Kidney glomerular epithelial cell (primary cell): Measurements from ENCODE around the gene FGGY.
A peak's percentile ranks its signal among the peaks of the same experiment; 100 is the strongest.

ENCODE experiments used
- DNase-seq: peaks from one replicate; lab custom pipeline; 2025; lab: John Stamatoyannopoulos, UW

Gene FGGY

DNA sequence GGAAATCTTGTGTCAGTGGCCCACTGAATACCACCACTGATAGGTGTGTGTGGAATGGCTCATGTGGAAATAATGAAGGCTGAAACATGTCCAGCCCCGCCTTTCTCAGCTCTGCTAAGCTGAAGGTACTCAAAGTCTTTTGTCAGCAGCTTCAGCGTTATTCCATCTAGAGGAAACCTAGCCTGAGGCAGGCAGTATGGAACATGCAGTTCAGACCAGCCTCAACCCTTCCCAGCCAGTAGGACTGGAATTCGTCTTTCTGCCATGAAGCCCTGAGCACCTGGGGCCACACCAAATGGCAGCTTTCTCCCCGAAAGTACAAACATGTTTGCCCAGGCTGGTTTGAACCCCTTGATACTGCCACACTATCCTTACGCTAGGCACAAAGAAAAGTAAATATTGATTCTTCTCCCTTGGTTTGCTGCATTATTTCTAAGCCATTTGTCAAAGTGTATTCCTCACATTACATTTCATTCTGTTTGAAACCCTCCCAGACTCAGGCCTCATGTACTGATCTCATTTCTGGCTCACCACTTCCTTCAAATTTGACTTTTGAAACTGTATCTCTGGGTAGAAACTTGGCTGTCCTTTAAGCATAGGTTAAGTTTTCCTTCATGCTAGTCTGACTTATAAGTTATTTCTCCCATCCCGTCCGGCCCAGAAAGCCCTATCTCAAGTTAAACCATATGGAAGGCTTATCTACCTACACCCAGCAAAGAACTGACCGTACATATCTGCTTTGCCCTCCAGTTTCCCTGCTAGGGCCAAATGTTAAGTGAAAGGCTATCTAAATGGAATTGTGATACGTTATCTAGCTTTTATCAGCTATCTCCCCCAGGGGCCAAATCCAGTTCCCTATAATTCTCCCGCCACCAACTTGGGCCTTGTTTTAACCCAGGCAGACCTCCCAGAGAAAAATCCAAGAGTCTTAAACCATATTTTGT is 472.2 kb downstream of the FGGY start:
- DNase-seq, result no peak

DNA sequence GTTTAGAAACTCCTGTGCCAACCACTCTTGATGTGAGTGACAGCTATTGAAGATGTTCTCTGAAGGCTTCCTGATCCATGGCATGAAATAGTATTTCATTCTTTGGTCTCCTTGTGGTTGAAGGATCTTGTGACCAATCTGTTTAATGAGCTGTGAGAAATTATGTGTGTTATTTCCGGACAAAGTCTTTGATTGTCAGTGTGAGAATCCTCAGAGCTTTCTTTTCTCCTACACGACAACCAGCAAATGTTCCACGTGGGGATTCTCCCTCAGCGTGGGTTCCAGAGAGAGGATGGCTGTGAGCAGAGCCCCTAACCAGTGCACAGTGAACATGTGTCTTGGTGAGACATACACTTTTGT is 472.8 kb downstream of the FGGY start:
- peak; percentile 49 for DNase-seq

DNA sequence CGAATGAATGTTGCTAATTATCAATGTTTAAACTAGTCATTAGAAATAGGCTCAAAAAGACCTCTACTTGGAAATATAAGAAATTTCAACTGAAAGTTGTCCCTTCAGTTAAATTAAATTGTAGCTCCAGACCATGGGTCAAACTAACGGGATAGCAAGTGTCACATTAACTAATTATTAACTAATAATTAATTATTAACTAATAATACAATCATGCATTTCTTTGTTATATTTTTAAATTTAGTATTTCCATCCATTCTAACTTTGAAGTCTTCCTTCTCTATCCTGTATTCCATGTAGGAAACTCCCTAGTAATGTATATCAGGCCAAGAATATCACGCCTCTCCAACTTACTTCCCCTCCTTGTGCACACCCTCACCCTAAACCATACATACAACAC is 474.5 kb downstream of the FGGY start:
- DNase-seq, result no peak

DNA sequence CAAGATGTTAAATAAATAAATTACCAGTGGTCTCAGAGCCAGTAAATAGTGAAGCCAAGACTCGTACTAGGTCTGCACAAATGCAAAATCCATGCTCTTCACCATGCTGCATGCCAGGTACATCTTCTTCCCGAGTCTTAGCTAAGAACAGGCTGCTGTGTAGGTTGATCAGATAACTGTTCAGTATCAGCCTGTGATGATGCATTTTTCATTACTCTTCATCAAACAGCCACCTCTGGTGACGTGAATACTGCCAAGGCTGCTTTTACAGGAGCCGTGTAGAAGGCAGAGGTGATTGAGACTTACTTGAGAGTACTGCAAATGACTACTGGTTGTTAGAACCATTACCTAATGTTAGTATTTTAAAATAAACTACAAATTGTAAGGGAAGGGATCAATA is 478.6 kb downstream of the FGGY start:
- no peak for DNase-seq

DNA sequence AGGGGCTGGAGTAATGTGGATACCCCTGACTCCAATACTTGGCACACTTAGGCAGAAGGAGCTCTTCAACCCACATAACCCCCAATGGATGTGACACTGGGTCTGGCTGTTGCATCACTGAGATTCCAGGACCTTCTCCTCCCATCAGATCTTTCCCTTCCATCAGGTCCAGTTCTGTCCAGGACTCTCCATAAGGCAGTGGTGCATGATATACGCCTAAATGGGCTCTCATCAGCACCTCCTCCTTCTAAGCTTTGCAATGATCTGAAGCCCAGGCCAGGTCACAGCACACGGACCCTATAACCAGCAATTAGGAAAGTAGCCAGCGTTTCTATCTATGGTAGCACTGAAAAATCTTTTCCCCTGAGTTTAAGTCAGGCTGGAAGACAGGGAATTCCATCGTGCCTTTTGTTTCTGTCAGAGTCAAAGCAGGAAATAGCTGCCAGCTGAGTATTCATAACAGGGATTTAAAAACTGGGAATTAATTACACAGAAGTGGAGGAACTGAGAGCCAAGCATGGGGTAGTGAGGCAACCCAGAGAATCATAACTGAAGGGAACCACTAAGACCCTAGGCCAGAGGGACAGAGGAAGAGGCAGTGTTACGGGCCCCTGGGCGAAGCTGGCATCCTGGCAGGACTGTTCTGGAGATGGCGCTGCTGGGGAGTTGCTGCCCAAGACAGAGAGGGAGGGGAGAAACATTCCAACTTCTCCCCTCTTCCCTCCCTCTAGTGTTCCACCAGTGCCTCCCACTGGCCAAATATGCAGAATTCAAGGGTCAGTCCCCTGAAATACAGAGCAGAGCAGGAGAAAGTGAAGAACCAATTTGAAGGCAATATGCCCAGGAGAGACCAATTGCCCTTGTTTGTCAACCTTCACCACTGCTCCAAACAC is 480.3 kb downstream of the FGGY start:
- no peak for DNase-seq

GRCh38 chr1:59779949-59780348 is 483.1 kb downstream of the FGGY start:
- no peak for DNase-seq

GRCh38 chr1:59788825-59789224 is 491.9 kb downstream of the FGGY start:
- no peak for DNase-seq

- no peak for DNase-seq
These were observed 501.7 kb downstream of the FGGY start for GRCh38 chr1:59798600-59798999.

DNA sequence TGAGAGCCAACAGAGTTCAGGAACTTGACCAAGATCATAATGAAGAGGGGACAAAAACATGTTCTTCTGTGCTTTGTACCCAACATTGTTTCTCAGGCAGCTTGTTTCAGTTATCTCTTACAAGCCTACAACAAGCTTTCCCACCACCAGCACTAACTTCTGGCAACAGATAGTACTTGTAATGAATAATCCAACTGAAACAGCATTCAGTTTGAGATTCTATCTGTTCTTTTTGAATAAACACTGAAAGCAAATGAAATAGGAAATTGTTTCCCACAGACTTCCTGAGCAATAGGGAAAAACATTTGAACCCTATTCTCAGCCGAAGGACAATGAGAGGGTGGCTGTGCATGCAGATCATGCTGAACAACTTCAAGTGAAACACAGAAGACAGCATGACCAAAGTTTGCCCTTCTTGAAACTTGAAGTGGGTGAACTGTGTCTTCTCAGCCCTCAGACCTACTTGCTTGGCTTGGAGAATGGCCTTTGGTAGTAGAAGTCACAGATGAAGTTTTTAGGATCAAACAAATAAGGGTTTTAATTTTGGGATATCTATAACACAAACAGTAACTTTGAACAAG is 506.7 kb downstream of the FGGY start:
- DNase-seq, result peak; percentile 49

DNA sequence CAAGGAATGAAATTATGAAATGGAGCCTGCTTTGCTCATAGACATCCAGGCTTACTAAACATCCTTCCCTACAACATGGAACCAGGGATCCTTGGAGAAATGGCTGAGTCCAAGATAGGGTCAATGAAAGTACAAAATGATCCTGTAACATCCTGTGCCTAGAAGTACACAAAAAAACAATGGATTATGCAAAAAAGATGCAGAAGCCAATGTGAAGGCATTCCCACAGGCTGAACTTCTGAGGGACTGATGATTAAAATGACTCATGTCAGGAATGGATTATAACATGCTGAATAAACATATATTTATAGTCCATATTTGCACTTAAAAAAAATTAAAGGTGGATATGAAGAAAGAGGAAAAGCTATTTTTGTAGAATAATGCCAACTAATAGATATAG is 507.4 kb downstream of the FGGY start:
- no peak for DNase-seq

- DNase-seq, result peak; percentile 86
These were observed 508.7 kb downstream of the FGGY start for GRCh38 chr1:59805554-59805953.
